HepG2 (cell line): ENCODE measurements around the gene ZBTB45. TPM values are rescaled to one million over a fixed set of nuclear protein-coding genes. Genes with fewer than 3 reads are reported as not detected.

ENCODE experiments used
- BORCS8-MEF2B ChIP-seq: sonication (generic); formaldehyde crosslinking; IDR thresholded peaks from 2 replicates; pipeline ENCODE4 v1.8.0; 2022; ENCODE audit warnings: mild to moderate bottlenecking, missing genetic modification reagents
- CBX2 ChIP-seq, 2 experiments: fragments of 200-600 bp in 1 of 2; sonication (generic); formaldehyde crosslinking in 1 of 2; IDR thresholded peaks; 2 replicates each; pipeline versions ENCODE4 v1.7.0 to v1.8.1; 2018 to 2022; ENCODE audit warnings: low read depth in 2 of 2, low read length in 1 of 2, mild to moderate bottlenecking in 1 of 2, missing genetic modification reagents in 1 of 2
- FOXP4 ChIP-seq: sonication (generic); formaldehyde crosslinking; IDR thresholded peaks from 2 replicates; pipeline ENCODE4 v1.4.0; 2020; ENCODE audit warnings: missing genetic modification reagents
- GABPB1 ChIP-seq: IDR thresholded peaks from 2 replicates; pipeline ENCODE4 v1.6.1; 2016; ENCODE audit warnings: mild to moderate bottlenecking, missing genetic modification reagents, moderate library complexity, missing compliant biosample characterization
- HCFC1 ChIP-seq: fragments of 150-350 bp; IDR thresholded peaks from 2 replicates; pipeline ENCODE4 v1.6.1; 2014; ENCODE audit warnings: low read depth, low read length
- HMG20A ChIP-seq: IDR thresholded peaks from 2 replicates; pipeline ENCODE4 v1.6.1; 2016; ENCODE audit warnings: borderline replicate concordance
- HMG20B ChIP-seq: conservative IDR thresholded peaks from 2 replicates; pipeline ENCODE4 v1.6.1; 2016; ENCODE audit warnings: missing genetic modification reagents, missing compliant biosample characterization
- KLF15 ChIP-seq: sonication (generic); formaldehyde crosslinking; IDR thresholded peaks from 2 replicates; pipeline ENCODE4 v1.8.1; 2023; ENCODE audit warnings: borderline replicate concordance, mild to moderate bottlenecking, inconsistent platforms, missing genetic modification reagents, mixed read lengths
- MED1 ChIP-seq: sonication (generic); formaldehyde crosslinking; IDR thresholded peaks from 2 replicates; pipeline ENCODE4 v1.4.0; 2020; ENCODE audit warnings: missing genetic modification reagents
- RFXAP ChIP-seq: sonication (generic); formaldehyde crosslinking; IDR thresholded peaks from 2 replicates; pipeline ENCODE4 v1.4.0; 2020; ENCODE audit warnings: missing genetic modification reagents, borderline replicate concordance
- ZNF205 ChIP-seq: IDR thresholded peaks from 2 replicates; pipeline ENCODE4 v1.6.1; 2018; ENCODE audit warnings: missing biosample characterization, missing genetic modification reagents
- ZNF260 ChIP-seq: sonication (generic); formaldehyde crosslinking; IDR thresholded peaks from 2 replicates; pipeline ENCODE4 v1.4.0; 2020; ENCODE audit warnings: missing genetic modification reagents, low read depth, mild to moderate bottlenecking, borderline replicate concordance
- ZNF280D ChIP-seq: sonication (generic); formaldehyde crosslinking; IDR thresholded peaks from 2 replicates; pipeline ENCODE4 v1.5.1; 2020; ENCODE audit warnings: mild to moderate bottlenecking, missing genetic modification reagents
- ZNF343 ChIP-seq: sonication (generic); formaldehyde crosslinking; IDR thresholded peaks from 2 replicates; pipeline ENCODE4 v1.4.0; 2020; ENCODE audit warnings: mild to moderate bottlenecking, missing genetic modification reagents
- ZNF367 ChIP-seq: sonication (generic); formaldehyde crosslinking; IDR thresholded peaks from 2 replicates; pipeline ENCODE4 v1.4.0; 2020; ENCODE audit warnings: missing genetic modification reagents, borderline replicate concordance
- ZNF550 ChIP-seq: sonication (generic); formaldehyde crosslinking; IDR thresholded peaks from 2 replicates; pipeline ENCODE4 v1.4.0; 2020; ENCODE audit warnings: mild to moderate bottlenecking, missing genetic modification reagents, borderline replicate concordance
- ZNF710 ChIP-seq: sonication (generic); formaldehyde crosslinking; IDR thresholded peaks from 2 replicates; pipeline ENCODE4 v1.5.0; 2020; ENCODE audit warnings: mild to moderate bottlenecking, missing genetic modification reagents, borderline replicate concordance
- ZNF775 ChIP-seq: sonication (generic); formaldehyde crosslinking; IDR thresholded peaks from 2 replicates; pipeline ENCODE4 v1.4.0; 2020; ENCODE audit warnings: missing genetic modification reagents, mild to moderate bottlenecking, moderate library complexity, borderline replicate concordance
- ZNF790 ChIP-seq: sonication (generic); formaldehyde crosslinking; IDR thresholded peaks from 2 replicates; pipeline ENCODE4 v1.8.0; 2022; ENCODE audit warnings: missing genetic modification reagents, mild to moderate bottlenecking, borderline replicate concordance
- ZNF792 ChIP-seq: IDR thresholded peaks from 2 replicates; pipeline ENCODE4 v1.6.1; 2016
- polyA plus RNA-seq, 8 experiments: library from polyadenylated mRNA; depleted of rRNA in 3 of 8; stranded (reverse) in 7 of 8; unstranded in 1 of 8; fragments of >200 nt; fragmentation: Illumina TruSeq in 4 of 8; extraction: Trizol in 4 of 8; gene quantifications; 2 replicates each; pipeline versions ENCODE4 v1.2.1 to v1.2.3, GENCODE V29; 2011 to 2016; ENCODE audit warnings: low read depth in 4 of 8, missing spikeins in 1 of 8, mixed read lengths in 1 of 8; ENCODE audit not compliant: insufficient read depth in 1 of 8
- total RNA-seq, 5 experiments: library from RNA; depleted of rRNA; stranded (reverse); fragments of >200 nt; fragmentation: Illumina TruSeq; extraction: Trizol; gene quantifications; 2 replicates each; pipeline ENCODE4 v1.2.3, GENCODE V29; 2016; ENCODE audit warnings: low read depth in 1 of 5
- TF ChIP-seq, protein P1 (sequence below): sonication (generic); formaldehyde crosslinking; IDR thresholded peaks from 2 replicates; pipeline ENCODE4 v1.5.0; 2020; ENCODE audit warnings: missing genetic modification reagents

The ZBTB45 gene
- total and polyA plus RNA-seq, 2 of the 13 experiments (the other 11 are each of a cell fraction or from before 2014, with no cell fraction given): 3.0 to 3.7 TPM

GRCh38 chr19:58475714-58476497 lies 43.7 kb downstream of the ZBTB45 start, which contains the start of gene ZNF446 (continued):
- TF ChIP-seq ZNF205 (peak; percentile 43), ZNF367 (CRISPR knock-in tag) (no peak), ZNF790 (CRISPR knock-in tag) (no peak), HCFC1 (peak; percentile 86), FOXP4 (peak; percentile 55; the same call in 1 of the 2 replicates), CBX2 (IDR thresholded peaks at IDR 0.05; ENCODE audit: low read depth, low read length) (no peak), CBX2 (CRISPR knock-in tag; IDR thresholded peaks at IDR 0.05; ENCODE audit: low read depth) (no peak), KLF15 (CRISPR knock-in tag) (peak; percentile 59; the same call in 1 of the 2 replicates), ZNF260 (CRISPR knock-in tag) (no peak), HMG20A (CRISPR knock-in tag) (no peak), ZNF280D (CRISPR knock-in tag) (0 out of 2 replicates have a peak, but pooled peaks have one; percentile 8), HMG20B (CRISPR knock-in tag) (no peak; the same call in 1 of the 2 replicates), ZNF343 (CRISPR knock-in tag) (peak; percentile 60; the same call in 1 of the 2 replicates), ZNF775 (CRISPR knock-in tag) (no peak), GABPB1 (CRISPR knock-in tag) (peak; percentile 95), ZNF792 (CRISPR knock-in tag) (0 out of 2 replicates have a peak, but pooled peaks have one; percentile 19), BORCS8-MEF2B (CRISPR knock-in tag) (no peak), ZNF710 (CRISPR knock-in tag) (no peak; the same call in 1 of the 2 replicates), MED1 (CRISPR knock-in tag) (peak; percentile 72), ZNF550 (CRISPR knock-in tag) (no peak), RFXAP (CRISPR knock-in tag) (peak; percentile 93)
- TF ChIP-seq, protein P1, sequence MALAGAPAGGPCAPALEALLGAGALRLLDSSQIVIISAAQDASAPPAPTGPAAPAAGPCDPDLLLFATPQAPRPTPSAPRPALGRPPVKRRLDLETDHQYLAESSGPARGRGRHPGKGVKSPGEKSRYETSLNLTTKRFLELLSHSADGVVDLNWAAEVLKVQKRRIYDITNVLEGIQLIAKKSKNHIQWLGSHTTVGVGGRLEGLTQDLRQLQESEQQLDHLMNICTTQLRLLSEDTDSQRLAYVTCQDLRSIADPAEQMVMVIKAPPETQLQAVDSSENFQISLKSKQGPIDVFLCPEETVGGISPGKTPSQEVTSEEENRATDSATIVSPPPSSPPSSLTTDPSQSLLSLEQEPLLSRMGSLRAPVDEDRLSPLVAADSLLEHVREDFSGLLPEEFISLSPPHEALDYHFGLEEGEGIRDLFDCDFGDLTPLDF (CRISPR knock-in tag): peak; percentile 82
